ENCODE results near the gene ICAM1.

DNA sequence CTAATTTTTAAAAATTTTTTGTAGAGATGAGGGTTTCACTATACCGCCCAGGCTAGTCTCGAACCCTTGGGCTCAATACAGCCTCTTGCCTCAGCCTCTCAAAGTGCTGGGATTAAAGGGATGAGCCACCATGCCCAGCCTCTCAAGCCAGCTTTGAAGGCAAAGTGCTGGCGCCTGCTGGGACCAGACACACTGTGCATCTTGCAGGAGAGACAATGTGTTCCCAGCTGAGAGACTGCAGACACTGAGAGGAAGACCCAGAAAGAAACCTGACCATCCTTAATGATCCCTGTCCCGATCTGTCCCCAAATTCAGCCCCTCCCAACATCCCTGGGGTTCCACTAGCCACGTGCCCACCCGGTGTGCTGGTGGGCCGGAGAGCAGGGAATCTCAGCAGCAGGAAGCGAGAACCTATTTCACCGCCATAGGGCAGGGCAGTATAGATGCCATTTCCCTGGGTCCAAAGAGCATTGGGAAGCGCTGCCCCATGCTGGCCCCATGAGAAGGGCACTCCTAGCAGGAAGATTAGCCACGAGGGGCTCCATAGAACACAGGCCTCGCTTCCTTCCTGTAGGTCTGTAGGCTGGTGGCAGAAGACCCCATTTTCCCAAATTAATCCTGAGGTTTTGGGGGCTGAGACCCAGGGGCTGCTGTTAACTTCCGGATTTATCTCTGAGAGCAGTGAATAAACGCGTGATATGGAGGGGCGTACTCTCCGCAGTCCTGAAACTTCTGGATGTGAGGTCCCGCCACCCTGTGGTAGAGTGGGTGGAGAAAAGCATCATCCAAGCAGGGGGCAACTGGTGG is 61.4 kb downstream of the ICAM1 start:
- TF ChIP-seq, protein P1, sequence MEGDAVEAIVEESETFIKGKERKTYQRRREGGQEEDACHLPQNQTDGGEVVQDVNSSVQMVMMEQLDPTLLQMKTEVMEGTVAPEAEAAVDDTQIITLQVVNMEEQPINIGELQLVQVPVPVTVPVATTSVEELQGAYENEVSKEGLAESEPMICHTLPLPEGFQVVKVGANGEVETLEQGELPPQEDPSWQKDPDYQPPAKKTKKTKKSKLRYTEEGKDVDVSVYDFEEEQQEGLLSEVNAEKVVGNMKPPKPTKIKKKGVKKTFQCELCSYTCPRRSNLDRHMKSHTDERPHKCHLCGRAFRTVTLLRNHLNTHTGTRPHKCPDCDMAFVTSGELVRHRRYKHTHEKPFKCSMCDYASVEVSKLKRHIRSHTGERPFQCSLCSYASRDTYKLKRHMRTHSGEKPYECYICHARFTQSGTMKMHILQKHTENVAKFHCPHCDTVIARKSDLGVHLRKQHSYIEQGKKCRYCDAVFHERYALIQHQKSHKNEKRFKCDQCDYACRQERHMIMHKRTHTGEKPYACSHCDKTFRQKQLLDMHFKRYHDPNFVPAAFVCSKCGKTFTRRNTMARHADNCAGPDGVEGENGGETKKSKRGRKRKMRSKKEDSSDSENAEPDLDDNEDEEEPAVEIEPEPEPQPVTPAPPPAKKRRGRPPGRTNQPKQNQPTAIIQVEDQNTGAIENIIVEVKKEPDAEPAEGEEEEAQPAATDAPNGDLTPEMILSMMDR (IDR thresholded peaks at IDR 0.05 in 4 of 5, conservative IDR thresholded peaks at IDR 0.05 in 1 of 5) = peak in 1 of 5 experiments; percentile 7
- no peak for TF ChIP-seq POLR2A (IDR thresholded peaks at IDR 0.05)
